ENCODE data around the gene ADARB1. TPM values are rescaled to one million over a fixed set of nuclear protein-coding genes. Genes with fewer than 3 reads are reported as not detected.

ADARB1 gene
- total RNA-seq, 2 experiments from 2014 or later, result 27.5 to 28.6 TPM

- Mint-ChIP-seq H3K27ac (no peak overlapping the region), H3K36me3 (ENCODE audit: low read depth) (peaks cover 8% of the 10 kb centered on the region), H3K4me1 (ENCODE audit: low read depth) (no peaks in the 10 kb centered on the region), H3K27me3 (peaks cover 7% of the 10 kb centered on the region), H3K4me3 (no peak overlapping the region), H3K9me3 (peaks cover 2% of the 10 kb centered on the region)
- Histone ChIP-seq H3K27me3 (ENCODE audit: control insufficient read depth in 1 of 2, insufficient read depth in 2 of 2, low read length in 2 of 2) (no peaks in the 10 kb centered on the region), H3K9me3 (ENCODE audit: control insufficient read depth in 1 of 2, insufficient read depth in 1 of 2, low read length in 2 of 2) (peaks cover 12 to 15% of the 10 kb centered on the region in 2 experiments), H3K27ac (ENCODE audit: low read depth in 1 of 2, low read length in 2 of 2) (no peak overlapping the region), H3K4me3 (ENCODE audit: low read length) (no peak overlapping the region), H3K4me1 (ENCODE audit: insufficient read depth, low read length) (no peaks in the 10 kb centered on the region), H3K36me3 (ENCODE audit: insufficient read depth, low read length) (no peaks in the 10 kb centered on the region)
- POLR2A ChIA-PET, result no interaction called here
- ATAC-seq (ENCODE audit: poor library complexity) (no peak), DNase-seq (no peak)
- intact Hi-C loops (cut with DNase I, micrococcal nuclease), result no loop called here
- CTCF ChIA-PET, result no interaction called here
- no peak for TF ChIP-seq CTCF (IDR thresholded peaks at IDR 0.05)
These were observed 170.5 kb downstream of the ADARB1 start for GRCh38 chr21:45244799-45245340.

GRCh38 chr21:45246386-45247320 is 172.3 kb downstream of the ADARB1 start:
- Histone ChIP-seq H3K9me3 (ENCODE audit: control insufficient read depth in 1 of 2, insufficient read depth in 1 of 2, low read length in 2 of 2) (peaks cover 12% of the 10 kb centered on the region in 2 experiments), H3K4me1 (ENCODE audit: insufficient read depth, low read length) (no peaks in the 10 kb centered on the region), H3K27ac (ENCODE audit: low read depth in 1 of 2, low read length in 2 of 2) (no peak overlapping the region), H3K36me3 (ENCODE audit: insufficient read depth, low read length) (no peaks in the 10 kb centered on the region), H3K4me3 (ENCODE audit: low read length) (no peak overlapping the region), H3K27me3 (ENCODE audit: control insufficient read depth in 1 of 2, insufficient read depth in 2 of 2, low read length in 2 of 2) (no peaks in the 10 kb centered on the region)
- TF ChIP-seq CTCF (IDR thresholded peaks at IDR 0.05), result no peak
- Mint-ChIP-seq H3K27me3 (no peaks in the 10 kb centered on the region), H3K27ac (no peak overlapping the region), H3K9me3 (peaks cover 2% of the 10 kb centered on the region), H3K4me1 (ENCODE audit: low read depth) (no peaks in the 10 kb centered on the region), H3K4me3 (no peak overlapping the region), H3K36me3 (ENCODE audit: low read depth) (peaks cover 5% of the 10 kb centered on the region)
- POLR2A ChIA-PET, result no interaction called here
- ATAC-seq (ENCODE audit: poor library complexity) (no peak), DNase-seq (no peak)
- CTCF ChIA-PET, result no interaction called here
- intact Hi-C loops (cut with DNase I, micrococcal nuclease), result no loop called here

- H3K4me1 ChIP-seq (ENCODE audit: insufficient read depth, low read length), result no peaks in the 10 kb centered on the region
- H3K27ac ChIP-seq (ENCODE audit: low read depth in 1 of 2, low read length in 2 of 2), result no peak overlapping the region
- no peaks in the 10 kb centered on the region for H3K27me3 ChIP-seq (ENCODE audit: control insufficient read depth in 1 of 2, insufficient read depth in 2 of 2, low read length in 2 of 2)
- no peak for TF ChIP-seq CTCF (IDR thresholded peaks at IDR 0.05)
- Mint-ChIP-seq H3K27ac (no peak overlapping the region), H3K4me3 (no peak overlapping the region), H3K27me3 (no peaks in the 10 kb centered on the region), H3K9me3 (no peaks in the 10 kb centered on the region), H3K36me3 (ENCODE audit: low read depth) (no peaks in the 10 kb centered on the region), H3K4me1 (ENCODE audit: low read depth) (no peaks in the 10 kb centered on the region)
- ATAC-seq (ENCODE audit: poor library complexity) (no peak), DNase-seq (no peak)
- ChIA-PET POLR2A (no interaction called here), CTCF (no interaction called here)
- H3K9me3 ChIP-seq (ENCODE audit: control insufficient read depth in 1 of 2, insufficient read depth in 1 of 2, low read length in 2 of 2), result peaks cover 5 to 8% of the 10 kb centered on the region in 2 experiments
- H3K36me3 ChIP-seq (ENCODE audit: insufficient read depth, low read length), result no peaks in the 10 kb centered on the region
- intact Hi-C loops (cut with DNase I, micrococcal nuclease), result no loop called here
- H3K4me3 ChIP-seq (ENCODE audit: low read length), result no peak overlapping the region
These were observed 174.0 kb downstream of the ADARB1 start for GRCh38 chr21:45248301-45248892.

Measured in CD4-positive, alpha-beta T cell (primary cell).